Globus pallidus (tissue), 1 donor: ENCODE data around the gene MISP3.

ENCODE experiments used
- DNase-seq: peaks from one replicate; pipeline ENCODE4 v3.0.0-alpha.2; 2015; ENCODE audit warnings: low spot score

Gene MISP3

DNA sequence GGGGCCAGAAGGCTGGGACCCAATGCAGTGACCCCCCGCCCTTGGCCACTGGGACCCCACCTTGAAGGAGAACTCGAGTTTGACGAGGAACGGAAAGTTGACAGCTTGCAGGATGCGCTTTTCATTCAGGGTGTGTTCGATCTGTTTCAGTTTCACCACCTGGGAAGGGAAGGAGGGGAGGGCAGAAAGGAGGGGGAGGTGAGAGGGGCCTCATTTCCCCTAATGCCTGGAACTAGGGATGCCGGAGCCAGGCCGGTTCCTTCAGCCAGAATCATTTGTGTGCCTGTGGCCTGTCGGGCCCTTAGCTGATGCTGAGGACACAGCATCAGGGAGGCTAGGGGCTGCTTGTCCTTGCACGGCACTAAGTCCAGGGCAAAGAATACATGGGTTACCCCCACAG, 30.2 kb downstream of the MISP3 start:
- DNase-seq = no peak

DNA sequence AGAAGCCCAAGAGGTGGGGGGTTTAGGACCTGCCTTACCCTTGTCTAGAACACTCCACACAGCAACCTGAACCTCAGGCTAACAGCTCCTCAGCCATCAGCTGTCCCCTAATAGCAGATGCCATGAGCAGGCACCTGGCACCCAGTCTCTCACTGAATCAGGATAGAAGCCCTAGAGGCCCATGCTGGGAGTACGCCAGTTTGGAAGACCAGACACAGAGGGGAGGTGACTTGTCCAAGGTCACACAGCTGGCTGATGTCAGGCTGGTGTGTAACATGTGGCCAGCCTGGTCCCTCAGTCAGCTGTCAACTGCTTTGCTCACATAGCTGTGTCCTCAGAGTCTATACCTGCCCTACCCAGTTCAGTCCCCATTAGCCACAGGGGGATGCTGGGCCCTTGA, 30.7 kb downstream of the MISP3 start:
- DNase-seq = no peak

DNA sequence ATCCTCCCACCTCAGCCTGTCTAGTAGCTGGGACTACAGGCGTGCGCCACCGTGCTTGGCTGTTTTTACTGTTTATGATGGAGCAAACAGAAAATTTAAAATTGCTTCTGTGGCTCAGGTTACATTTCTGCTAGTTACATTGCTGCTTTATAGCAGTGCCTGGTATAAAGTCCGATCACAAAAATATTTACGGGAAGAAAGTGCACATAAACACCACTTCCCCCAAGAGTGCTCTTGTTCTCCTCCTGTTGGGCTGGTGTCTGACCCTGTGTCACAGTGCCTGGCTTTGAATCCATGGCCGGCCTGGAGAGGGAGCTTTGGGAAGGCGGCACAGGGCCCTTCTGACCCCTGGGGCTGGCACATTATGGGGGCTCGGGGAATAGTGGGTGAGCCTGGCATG, 33.1 kb downstream of the MISP3 start:
- no peak for DNase-seq

DNA sequence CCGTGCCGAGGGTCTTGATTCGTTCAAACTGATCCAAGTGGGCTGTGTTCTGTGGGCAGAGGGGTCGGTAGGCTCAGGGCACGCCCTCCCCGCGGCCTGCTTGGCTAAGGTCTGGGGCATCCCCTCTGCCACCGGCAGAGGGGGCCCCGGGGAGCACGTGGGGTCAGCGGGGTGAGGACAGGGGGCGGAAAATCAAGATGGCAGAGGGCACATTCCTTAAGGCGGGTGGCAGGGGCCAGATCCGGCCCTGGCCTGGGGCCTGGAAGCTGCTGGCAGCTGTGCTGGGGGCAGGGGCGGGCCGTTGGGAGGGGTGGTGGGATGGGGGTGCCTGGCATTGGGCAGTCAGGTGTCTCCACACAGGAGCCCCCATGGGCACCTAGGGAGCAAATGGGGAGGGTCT, 34.3 kb downstream of the MISP3 start:
- no peak for DNase-seq

DNA sequence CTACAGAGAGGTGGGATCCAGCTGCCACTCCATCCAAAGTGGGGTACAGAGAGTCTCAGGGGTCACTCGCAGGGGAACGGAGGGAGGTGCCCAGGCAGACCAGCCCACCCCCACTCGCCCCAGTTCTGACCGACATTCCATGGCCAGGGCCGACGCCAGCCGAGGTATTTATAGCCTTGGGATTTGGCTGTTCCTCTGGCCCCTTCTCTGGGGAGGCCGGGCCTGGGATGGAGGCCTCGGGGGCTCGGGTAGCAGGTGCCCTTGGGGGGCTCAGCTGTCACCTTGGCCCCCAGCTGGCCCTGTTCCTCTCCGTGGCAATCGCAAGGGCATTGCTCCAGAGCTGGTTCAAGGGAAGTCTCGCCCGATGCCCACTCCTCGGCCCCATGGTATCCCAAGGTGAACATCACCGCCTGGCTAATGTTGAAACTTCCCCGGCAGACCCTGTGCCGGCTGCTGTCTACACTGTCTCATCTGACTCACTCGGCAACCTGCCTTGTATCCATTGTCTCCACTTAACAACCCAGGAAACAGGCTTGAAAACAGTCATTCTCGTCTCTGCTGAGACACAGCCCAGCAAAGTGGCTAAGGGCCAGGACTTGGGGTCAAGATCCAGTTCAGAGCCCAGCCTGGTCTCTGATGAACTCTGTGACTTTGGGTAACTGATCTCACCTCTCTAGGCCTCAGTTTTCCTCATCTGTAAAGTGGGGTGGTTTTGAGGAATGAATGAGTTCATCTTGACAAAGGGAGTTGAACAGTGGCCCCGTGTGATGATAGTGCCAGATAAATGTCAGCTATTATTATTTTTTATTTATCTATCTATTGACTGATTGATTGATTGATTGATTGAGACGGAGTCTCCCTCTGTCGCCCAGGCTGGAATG, 35.2 kb downstream of the MISP3 start:
- no peak for DNase-seq

DNA sequence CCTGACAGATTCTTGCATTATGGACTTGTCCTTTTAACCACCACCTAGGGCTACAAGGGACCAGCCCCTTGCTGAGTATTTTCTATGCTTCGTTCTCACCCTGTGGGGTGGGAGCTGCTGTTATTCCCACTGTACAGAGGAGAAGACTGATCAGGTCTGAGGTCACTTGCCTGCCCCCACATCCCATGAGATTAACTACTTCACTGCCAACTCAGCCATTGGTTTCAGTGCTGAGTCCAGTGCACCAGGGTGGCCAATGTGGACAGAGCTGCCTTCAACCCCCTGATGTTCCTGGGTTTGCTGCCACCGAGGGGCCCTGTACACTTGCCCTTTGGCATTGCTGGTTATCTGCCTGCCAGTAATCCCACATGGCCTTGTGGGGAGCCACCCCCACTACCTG, 38.1 kb downstream of the MISP3 start:
- DNase-seq = no peak

DNA sequence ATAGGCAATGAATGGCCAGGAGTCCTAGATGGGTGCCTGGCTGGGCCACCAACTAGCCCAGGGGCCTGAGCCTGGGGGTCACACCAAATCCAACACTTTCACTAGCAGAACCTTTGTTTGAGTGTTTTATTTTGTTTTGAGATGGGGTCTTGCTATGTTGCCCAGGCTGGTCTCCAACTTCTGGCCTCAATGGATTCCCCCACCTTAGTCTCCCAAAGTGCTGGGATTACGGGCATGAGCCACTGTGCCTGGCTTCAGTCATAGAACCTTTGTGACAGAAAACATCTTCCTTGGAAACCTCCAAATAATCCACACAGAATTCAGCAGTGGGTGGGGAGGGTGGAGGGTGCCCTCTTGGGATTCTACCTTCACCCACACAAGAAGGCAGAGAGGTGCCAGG, 38.9 kb downstream of the MISP3 start:
- no peak for DNase-seq

DNA sequence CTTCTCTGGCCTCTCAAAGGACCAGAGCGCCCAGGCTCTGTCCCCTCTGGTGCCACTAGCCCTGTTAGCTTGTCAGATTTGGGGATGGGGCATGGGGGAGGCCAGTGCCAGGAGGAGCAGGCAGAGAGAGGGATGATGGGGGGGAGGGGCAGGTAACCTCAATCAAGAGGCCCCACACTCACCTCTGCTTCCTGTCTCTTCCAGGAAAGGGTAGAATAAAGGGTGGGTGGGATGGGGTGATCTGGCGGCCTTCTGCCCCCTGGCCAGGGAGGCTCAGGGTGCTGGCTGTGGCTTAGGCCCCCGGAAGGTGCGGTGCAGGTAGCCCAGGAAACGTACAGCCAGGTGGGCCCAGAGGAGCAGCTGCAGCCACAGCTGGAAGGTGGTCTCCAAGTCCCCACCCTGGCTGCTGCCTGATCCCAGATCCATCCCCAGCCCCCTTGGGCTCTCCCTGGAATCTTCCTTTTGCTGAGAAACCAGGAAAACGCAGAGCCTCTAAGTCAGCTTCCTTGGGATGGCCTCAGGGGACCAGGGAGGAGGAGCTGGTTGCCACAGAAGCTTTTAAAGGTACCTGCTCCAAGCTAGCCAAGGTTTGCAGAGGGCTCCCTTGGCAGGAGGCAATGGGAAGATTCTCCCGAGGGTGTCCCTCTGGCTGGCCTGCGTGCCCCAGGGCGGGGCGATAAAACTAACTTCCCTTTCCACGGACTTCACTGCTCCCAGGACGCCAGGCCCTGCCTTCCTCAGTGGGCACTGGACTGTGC, 39.6 kb downstream of the MISP3 start:
- no peak for DNase-seq

DNA sequence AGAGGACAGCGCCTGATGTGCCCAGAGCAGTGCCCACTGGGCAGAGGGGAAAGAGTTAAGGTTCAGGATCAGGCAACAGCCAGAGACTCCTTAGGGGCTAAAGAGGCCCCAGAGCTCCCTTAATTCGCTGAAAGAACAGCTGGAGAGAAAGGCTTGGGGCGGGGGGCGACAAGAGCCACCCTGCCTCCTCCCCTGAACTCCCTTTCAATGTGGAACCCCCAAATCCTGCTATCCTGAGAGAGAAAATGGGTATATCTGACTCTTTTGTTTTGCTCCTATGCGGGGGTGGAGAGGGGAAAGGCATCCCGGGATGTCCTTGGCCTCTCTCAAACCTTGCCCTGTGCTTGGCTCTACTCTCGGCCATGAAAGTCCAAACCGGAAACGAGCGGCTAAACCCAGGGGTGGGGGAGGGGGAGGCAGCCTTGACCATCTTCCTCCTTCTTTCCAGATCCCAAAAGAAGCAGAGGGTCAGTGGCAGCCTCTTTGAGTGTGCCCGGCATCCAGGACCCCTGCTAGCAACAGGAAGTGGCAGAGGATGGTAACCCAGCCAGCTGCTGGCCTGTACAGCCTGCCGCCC, 40.3 kb downstream of the MISP3 start:
- no peak for DNase-seq

DNA sequence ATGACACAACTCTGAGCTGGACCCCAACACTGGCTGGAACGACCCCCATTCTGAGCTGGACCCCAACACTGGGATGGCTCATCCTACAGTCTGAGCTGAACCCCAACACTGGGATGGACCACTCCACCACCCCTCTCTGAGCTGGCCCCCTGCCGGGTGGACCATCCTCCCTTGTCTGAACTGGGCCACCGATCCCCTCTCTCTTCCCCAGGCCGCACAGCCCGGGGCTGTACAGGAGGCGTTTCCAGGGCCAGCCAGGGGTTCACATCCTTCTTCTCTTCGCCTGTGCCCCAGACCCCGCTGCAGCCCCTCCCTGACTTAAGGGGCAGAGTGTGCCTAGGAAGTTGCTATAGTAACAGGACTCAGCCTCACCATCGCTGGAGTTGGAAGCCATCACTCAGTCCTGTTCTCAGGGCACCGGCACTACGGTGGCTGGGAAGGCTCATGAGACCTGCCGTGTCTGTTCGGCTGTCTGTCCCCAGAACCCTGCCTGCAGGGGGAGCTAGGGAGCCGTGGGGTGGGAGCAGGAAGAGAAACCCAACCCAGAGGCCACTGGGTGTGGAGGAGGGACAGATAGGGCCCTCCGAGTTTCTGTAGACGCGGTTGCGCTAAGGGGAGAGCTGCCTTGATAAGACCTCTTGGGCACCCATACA, 41.3 kb downstream of the MISP3 start:
- DNase-seq = no peak

DNA sequence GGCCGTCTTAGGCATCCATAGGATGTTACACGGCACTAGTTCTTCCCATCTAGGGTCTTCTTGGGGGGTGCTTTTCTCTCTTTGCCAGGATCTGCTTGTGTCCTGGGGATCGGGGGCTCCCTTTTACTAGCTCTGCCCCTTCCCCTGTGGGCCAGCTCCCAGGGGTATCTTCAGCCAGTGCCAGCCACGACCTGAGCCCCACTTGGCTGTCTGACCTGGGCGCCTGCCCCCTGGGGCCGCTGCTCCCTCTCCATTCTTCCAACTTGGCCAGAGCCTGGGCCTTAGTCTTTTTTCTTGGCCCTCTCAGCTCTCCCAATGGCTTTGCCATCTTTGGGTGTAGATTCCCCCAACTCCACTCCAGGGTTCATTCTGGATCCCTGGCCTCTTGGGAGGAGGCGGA, 41.9 kb downstream of the MISP3 start:
- DNase-seq = no peak

DNA sequence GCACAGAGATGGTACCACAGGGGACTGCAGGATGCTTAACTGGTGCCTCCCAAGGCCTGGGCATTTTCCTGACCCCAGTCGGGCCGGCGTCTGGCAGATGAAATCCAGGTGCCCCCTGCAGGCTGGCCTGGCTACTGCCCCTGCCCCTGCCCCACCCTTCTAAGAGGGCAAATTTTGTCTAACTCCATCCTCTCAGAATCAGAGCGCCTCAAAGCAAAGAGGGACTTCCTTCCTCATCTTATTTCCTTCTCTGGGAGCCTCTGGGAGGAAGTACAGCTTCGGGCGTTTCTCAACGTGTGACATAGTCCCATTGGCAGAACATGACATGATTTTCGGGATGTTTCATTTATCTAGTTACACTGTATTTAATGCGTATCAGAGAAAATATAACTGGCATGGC, 42.3 kb downstream of the MISP3 start:
- DNase-seq = peak; percentile 48

DNA sequence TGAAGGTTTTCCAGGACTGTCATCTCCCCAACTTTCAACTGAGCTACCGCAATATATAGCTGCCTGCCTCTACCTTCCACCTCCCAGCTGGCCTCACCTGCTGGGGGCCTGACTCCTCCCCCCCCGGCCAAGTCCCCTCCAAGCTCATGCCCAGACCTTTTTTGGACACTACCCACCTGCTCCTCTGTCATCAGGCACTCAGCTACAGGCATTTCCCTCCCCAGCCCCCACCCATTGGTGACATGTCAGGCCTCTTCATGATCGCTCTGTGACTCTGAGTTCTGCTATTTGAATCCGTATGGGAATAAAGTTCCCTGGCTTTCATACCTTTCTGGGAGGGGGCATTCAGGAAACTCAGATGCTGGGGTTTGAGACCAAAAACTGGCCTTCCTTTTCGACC, 43.2 kb downstream of the MISP3 start:
- no peak for DNase-seq

DNA sequence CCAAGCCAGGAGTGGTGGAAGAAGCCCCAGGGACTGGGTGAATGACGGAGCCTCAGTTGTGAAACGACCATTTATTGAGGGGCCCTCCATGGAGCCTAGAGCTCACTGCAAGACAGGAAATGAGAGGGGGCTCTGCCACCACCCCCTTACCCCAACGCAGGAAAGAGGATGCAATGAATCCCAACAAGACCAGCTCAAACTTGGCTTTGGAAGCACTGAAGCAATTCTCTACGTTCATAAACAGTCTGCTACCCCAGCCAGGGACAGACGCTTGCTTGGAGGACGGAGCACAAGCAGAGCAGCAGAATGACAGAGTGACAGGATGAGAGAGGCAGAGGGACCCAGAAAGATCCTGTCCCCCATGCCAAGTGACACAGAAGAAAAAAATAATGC, 43.9 kb downstream of the MISP3 start:
- no peak for DNase-seq

DNA sequence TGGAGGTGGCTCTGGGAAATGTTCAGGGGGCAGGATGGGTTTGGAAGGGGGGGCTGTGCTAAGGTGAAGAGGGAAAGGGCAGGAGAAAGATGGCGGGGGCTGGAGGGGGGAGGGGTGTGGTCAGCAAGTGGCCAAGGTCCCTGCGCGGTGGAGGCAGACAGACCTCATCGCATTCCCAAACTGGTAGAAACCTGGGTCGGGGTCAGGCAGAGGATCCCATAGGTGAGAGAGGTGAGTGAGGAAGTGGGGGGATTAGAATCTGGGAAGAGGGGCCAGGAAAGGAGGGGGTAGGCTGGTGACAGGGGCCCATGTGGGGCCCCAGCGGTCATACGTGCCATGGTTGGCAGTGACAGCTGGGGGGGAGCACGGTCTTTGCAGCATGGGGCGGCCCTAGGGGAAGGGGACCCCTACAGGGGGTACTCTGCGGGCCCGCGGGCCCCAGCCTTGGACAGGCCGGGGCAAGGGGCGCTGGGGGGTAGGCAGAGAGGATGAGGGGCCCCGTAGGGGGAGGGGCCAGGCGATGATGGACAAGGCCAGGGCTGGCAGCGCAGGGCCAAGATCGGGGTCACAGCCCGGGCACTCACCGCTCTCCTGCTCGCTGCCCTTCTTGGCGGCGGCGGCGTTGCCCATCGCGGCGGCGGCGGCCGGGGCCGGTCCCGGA, 44.5 kb downstream of the MISP3 start:
- DNase-seq = no peak

DNA sequence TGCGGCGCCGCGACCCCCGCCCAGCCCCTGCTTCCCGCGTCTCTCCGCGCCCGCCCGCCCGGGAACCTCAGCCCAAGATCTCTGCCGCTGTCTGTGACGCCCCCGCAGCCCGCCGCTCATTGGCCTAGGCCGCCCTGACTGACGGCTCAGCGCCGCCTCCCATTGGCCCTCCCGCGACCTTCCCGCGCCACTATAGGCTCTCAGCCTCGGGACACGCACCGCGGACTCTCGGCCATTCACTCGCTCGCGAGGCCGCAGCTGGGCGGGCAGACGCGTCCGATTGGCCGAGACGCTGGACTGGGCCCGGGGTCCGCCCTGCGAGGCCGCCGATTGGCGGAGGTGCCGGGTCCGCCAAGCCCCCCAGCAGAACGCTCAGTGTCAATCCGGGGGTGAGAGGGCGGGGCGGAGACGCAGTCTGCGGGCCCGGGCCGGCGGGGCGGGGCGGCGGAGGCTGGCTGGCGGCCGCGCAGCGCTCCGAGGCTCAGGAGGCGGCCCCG, 45.1 kb downstream of the MISP3 start, which contains the start of gene PRKACA:
PRKACA (minus strand) TSS at position 95 of the 497 bp plus-strand sequence. CDS start 215 bp downstream, outside the sequence.
- peak; percentile 99 for DNase-seq

DNA sequence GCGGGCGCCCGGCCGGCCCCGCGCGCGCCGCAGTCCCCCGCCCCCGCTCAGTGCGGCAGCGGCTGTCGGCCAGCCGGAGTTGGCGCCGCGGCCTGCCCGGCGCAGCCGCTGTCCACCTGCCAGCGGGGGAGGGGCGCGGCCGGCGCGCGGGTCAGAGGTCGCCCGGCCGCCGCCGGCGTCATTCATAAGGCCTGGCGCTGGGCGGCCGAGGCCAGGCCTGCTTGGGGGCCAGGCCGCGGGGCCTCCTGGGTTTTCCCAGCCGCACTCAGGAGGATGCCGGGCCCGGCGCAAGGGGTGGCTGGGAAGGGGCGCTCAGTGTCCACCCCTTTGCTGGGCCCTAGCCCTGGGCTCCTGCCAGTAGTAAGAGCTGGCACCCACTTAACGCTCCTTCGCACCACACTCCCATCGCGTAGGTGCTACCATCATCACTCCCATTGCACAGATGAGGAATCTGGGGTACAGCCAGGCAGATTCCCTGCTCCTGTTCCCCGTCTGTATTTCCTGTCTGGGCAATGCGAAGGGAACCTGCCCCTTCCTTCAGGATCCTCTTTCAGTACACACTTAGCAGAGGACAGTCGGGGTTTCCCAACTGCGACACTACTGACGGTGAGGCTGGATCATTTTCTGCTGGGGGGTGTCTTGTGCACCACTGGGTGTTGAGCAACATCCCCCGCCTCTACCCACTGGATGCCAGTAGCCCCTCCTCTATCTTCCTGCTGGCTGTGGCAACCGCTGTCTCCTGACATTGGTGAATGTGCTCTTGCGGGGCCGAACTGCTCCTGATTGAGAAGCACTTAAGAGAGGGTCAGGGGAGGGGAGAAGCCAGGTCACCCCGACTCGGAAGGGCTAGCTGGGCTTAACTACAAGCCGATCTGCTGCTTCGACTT, 45.8 kb downstream of the MISP3 start:
- DNase-seq = peak; percentile 83

DNA sequence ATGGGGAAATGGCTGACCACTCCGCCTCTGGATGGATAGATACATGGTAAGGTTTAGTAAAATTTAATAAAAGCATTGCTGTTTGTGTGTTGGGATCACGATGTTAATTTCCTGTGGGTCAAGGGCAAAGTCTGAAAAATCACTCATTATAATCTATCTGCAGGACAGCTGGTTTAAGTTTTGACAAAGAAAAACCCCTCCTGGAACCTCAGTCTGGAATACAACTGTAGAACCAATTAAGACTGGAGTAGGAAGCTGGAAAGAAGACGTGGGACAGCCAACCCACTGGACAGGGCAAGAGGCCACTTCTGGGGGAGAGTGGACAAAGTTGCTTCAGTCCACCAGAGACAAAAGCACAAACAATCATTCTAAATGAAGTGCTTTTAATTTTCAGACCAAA, 46.6 kb downstream of the MISP3 start:
- no peak for DNase-seq

DNA sequence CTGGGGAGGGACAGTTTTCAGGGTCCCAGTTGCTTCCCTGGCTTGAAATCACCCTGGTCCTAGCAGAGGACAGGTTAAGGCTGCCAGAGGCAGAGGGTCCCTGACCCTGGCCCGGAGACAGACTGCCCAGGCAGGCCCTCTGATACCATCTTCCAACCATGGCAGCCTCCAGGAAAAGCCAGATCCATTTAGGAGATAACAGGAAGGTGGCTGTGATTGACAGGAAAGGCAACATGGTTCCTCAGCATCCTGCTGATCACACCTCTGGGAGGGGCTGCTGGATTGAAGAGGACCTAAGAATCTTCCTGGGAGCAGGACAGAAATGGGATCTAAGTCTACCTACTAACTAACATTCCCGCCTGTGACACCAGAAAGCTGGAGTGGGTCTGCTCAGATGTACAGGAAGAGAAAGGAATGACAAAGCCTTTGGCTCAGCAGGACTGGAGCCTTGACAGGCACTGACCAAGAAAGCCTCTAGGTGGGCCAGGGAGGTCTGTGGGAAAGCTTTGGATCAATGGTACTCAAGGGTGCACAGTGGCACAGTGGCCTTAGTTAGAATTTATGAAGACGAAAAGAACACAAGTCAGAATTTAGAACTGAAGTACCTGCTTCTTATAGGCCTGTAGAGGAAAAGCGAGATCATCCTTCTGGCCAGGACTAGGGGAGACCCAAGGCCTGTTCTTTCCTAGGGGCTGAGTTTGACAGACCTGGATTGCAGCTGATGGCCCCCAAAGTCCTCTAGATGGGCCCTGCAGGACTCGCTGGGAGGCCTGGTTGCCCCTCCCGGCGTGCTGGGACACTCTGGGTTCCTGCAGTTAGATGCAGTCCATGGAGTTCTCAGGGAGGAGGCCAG, 47.3 kb downstream of the MISP3 start:
- no peak for DNase-seq

DNA sequence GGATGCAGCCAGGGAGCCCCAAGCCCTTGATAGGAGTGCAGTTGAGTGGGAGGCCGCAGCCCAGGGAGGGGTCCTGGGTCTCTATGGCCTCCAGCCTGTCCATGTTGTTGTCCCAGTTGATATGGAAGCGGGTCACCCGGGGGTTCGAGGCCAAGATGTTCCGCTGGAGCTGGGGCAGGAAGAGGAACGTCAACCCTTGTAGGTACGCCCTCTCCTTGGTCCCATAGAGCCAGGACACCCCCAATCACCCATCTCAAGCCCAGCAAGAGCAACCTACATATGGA, 47.9 kb downstream of the MISP3 start:
- no peak for DNase-seq
